ENCODE data around the gene SRGAP3.

SRGAP3 gene

DNA sequence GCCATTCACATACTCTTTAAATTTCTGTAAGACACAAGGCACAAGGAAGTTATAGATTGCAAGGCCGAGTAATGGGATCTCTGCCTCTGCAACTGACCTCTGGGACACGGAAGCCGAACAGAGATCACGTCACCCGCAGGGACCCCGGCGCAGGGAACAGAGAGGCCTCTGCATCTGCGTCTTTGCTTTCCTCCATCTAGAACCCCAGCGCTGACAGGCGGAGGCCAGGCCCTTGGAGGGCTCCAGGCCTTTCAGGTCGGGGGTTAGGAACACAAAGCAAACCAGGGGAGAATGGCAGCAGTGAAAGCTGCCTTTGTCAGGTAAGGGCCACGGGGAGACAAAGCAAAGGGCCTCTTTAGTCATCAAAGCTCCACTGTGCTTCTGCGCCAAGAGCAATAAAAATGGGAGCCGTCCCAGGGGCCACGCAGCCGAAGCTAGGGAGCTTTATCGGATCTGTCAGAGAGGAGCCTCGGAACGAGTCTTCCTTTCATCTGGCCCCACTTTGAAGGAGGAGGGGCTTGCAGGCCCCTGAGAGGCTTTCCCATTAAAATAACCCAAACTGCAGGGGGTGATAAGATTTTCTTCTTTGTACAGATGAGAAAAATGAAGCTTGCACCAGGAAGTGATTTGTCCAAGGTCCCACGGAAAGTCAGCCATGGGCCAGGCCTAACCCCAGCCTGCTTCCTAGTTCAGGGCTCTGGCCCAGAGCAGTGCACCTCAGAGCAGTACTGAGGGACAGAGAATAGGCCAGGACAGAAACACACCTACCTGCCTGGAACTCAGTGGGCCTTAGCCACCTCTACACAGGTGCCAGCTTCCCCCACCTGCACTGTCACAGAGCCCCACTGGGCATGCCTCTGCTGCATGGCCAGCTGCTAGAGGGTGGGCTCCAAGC, 201.7 kb downstream of the SRGAP3 start:
- ATAC-seq: no peak
- DNase-seq: no peak

DNA sequence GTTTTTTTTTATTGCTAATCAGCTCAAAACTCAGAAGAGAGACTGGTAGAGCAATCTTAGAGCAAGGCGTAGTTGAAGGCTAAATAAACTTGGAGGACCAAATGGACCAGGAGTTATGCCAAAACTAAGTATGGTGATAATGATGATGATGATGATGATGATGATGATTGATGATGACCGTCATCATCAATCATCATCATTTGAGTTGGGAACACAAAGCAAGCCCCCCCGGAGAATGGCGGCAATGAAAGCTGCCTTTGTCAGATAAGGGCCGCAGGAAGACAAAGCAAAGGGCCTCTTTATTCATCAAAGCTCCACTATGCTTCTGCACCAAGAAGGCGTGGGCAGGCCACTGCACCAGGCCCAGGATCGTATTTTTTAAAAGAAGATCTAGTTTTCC, 204.1 kb downstream of the SRGAP3 start:
- ATAC-seq (no peak), DNase-seq (no peak)

DNA sequence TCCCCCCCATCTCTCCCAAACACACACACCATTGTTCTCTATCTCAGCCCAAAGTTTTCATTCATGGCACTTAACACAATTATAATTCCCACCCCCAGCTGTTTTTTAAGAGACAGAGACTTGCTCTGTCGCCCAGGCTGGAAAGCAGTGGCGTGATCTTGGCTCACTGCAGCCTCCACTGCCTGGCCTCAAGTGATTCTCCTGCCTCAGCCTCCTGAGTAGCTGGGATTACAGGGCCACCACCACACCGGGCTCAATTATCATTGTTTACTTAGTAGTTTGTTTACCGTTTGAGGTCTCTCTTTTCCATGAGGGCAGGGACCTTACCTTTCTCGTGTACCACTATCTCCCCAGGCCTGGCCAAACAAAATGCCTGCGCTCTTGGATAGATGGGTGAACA, 206.4 kb downstream of the SRGAP3 start:
- no peak for ATAC-seq

DNA sequence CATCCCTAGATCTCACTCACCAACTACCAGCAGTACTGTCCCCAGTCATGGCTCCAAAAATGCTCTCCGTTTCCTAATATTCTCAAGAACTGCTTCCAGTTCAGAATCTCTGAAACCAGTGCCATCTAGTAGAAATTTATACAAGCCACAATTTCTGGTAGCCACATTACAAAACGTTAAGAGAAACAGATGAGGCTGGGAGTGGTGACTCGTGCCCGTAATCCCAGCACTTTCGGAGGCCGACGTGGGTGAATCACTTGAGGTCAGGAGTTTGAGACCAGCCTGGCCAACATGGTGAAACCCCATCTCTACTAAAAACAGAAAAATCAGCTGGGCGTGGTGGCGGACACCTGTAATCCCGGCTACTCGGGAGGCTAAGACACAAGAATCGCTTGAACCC, 207.8 kb downstream of the SRGAP3 start:
- DNase-seq (no peak), ATAC-seq (no peak)

More for the DNA sequence above, 206.4 kb downstream of the SRGAP3 start:
- no peak for DNase-seq

DNA sequence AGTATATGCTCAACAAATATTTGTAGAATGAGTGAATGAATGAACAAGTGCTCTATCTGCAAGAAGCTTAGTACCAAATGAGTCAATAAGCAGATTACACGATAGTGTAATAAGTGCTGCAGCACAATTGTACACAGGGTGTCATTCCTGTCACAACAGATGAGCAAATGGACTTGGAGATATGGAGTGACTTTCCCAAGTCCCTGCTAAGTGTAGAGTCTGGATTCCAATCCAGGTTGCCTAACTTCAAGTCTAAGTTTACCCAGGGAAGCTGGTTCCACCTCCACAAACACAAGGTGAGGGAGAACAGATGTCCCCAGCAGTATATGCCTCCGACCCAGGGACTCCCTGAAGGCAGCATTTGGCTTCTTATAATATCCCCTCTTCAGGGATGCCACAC, 208.4 kb downstream of the SRGAP3 start:
- no peak for ATAC-seq
- DNase-seq: no peak

DNA sequence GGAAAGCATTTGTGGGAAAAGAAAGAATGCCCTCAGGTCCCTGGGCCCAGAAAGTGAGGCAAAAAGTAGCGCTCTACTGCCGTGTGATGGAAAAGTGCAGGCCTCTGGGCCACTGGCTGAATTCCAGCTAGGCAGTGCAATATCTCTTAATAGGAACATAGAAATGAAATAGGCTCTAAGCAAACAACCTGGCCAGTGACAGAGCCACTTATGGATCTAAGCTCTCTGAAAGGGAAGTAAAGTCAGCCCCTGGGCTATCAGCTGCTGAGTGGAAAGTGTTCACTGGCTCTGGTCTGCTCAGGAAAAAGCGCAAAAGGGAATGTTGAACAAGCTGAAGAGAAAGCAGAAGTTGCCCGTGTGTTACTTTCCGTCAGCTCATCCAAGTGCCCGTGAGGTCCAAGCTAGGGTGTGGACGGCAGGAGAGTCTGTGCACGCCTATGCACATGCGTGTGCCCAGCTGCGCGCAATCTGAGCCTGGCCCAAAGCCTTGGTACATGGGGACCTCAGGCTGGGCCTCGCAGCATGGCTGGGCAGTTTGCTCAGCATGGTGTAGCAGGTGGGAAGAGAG, 212.2 kb downstream of the SRGAP3 start:
- no peak for ATAC-seq

DNA sequence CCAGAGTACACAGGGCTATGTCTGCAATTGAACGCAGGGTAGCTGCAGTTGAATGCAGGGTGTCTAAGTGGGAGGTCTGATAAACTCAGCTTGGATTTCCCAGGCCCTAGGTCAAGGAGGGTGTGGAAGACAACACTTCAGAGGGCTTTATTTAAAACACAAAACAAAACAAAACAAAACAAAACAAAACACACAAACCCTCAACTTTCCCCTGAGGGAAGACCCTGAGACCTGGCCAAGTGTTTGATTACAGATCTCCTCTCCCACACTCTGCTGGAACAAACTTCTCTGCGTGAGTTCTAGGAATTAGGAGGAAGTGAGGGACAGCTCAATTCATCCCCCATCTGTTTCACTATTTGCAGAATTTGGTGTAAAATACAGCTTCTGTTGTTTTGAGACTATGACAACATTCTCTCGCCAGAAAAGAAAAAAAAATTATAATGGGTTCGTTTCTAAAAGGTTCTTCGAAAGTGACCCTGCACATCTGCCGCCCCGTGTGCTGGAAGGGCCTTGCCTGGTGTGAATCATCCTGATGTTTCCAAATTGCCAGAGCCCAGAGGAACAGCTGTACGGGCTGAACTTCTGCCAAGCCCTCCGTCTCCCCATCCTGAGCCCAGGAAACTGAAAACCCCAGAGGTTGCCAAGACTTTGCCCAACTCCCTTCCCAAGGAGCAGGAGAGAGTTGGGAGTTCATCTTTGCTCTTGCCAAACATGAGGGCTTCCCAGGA, 212.9 kb downstream of the SRGAP3 start:
- ATAC-seq (no peak), DNase-seq (no peak)

More for the DNA sequence above, 212.2 kb downstream of the SRGAP3 start:
- DNase-seq: no peak

DNA sequence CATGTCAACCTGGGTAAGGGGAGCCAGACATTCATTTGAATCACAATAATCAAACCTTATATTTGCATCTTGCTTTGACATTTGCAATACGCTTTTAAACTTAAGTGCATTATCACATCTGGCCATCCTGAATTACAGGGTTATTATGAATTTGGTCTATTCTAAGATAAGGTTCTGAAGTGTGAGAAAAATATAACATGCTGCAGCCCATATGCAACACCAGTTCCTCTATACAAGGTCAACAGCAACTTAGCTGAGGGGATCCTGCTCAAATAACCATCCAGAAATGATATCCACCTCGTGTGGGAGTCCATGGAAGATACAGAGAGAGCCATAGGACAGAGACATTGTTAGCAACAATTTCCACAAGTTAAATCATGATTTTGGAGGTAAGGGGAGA, 213.5 kb downstream of the SRGAP3 start:
- no peak for ATAC-seq
- no peak for DNase-seq

DNA sequence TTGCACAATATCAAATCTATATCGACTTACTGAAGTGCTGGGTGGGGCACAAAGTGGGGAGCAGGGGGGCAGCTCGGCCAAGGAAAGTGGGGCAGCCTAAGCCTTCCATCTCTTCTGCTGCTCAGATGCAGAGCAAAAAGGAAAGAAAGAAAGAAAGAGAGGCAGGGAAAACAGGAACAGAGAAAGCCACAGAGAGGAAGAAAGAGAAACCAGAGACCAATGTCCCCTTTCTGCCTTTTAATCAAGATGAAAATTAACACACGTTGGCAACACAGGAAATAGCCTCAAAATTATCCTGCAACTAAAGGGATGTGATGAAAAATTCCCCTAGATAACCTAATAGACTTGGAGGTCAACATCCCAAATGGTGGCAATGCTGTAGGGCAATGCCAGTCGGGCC, 214.0 kb downstream of the SRGAP3 start:
- DNase-seq: no peak
- no peak for ATAC-seq

DNA sequence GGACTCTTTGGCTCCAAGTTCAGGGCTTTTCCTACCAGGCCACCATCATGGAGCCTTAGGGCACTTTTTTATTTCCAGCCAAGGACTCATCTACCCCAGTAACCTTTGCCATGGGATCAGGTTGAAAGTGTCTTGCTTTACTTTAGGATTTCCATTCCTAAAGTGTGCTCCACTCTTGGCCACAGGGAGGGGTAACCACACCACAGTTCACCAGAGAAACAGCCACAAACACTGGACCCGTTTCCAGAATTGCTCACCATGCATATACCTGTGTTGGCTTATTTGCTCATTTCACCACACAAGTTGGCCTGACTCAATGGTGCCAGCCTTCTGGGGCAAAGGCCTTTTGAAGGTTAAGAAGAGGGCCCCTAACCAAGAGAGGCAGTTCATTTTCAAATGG, 215.6 kb downstream of the SRGAP3 start:
- ATAC-seq (no peak), DNase-seq (no peak)

DNA sequence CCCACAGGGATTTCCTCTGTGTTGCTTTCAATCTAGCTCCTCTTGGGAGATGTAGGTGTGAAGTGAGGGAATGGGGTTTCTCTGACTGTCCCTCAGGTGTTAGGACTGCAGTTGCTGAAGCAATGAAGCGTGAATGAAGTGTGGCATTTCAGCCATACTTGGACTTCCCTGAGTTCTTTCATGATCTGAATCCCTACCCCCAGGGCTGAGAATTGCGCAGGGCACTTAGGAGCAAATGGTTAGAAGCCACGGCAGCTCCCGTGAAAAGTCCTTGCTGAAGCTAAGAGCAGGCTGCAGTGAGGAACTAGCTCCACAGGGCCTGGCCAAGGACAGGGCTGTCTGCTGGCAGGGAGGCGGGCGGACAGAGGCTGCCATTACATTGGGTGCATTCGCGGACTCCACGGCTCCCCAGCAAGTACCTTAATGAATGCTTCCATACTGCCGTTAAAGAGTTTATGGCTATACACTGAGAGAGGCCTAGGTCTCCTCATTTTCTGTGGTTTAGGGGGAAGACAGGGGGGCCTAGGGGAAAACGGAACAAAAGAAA, 217.1 kb downstream of the SRGAP3 start:
- ATAC-seq: no peak
- DNase-seq: no peak

DNA sequence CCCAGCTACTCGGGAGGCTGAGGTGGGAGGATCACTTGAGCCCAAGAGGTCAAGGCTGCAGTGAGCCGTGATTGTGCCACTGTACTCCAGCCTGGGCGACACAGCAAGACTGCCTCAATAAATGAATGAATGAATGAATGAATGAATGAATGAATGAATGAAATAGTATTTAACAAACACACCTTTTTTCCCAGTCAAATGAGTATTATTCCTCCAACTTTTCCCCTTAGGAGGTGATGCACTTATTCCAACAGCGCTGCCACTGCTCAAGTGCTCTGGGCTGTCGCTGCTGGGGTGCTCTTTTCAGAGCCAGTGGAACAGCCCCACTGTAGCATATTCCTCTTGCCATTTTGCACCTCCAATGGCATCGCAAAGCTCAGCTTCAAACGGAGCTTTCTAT, 219.4 kb downstream of the SRGAP3 start:
- ATAC-seq (no peak), DNase-seq (no peak)

DNA sequence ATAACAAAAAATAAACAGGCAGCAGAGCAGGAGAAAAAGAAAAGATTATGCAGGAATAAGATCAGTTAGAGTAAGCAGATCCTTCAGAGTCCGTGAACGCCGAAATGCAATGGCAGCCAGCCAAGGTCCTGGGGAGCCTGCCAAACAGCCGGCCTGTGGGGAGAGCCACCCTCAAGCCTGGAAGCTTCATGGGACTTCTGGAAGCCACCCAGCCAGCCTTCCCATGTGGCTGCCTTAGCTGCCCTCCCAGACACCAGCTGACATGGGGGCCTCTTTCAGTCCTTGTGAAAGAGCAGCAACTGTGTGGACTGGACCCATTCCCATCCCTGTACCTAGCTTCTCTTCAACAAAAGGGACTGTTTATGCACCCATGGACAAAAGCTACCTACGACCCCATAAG, 221.3 kb downstream of the SRGAP3 start:
- no peak for ATAC-seq
- no peak for DNase-seq

DNA sequence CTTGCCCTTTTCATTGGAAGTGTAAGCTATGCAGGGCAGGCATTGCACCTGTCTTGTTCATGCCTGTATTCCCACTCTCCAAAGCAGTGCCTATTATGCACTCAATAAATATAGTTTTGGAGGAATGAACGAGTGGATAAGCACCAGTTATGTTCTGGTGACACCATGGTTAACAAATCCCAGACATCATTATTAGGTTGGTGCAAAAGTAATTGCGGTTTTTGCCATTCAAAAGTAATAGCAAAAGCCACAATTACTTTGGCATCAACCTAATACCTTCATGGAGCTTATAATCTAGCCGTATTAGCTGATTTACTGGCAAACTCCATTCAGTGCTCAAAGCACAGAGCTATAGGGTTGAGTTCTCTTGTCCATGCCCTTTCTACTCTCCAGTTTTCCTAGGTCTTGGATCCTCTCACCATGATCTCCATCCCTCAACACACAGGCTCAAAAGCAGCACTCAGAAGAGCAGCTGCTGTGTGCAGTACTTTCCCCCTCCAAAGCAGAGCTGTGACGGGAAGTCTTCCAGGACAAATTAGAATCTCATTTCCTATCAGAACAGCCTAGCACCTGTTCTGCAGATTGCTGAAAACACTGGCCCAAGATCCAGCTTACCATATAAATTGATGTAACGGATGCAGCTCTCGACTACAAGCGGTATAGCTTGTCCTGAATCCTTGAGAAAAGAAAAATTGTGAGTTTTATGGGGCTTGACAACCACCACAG, 223.0 kb downstream of the SRGAP3 start:
- DNase-seq: no peak
- no peak for ATAC-seq

DNA sequence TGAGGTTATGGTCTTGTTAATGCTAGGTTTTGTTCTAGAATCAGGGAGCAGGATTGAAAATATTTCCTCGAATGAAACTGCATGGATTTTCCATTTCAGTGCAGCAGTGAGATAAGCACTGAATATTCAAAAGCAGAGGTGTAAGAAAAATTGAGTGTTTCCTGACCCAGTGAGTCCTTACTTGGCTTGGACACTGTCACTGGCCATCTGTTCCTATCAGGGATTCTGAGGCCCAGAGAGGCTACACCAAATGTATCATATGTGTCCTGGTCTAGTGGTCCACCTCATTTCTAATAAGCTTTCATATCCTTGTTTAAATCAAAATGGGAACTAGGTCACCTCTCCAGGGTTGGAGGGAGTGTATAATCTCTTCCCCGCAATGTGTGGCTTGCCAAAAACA, 225.1 kb downstream of the SRGAP3 start:
- DNase-seq: no peak
- no peak for ATAC-seq

DNA sequence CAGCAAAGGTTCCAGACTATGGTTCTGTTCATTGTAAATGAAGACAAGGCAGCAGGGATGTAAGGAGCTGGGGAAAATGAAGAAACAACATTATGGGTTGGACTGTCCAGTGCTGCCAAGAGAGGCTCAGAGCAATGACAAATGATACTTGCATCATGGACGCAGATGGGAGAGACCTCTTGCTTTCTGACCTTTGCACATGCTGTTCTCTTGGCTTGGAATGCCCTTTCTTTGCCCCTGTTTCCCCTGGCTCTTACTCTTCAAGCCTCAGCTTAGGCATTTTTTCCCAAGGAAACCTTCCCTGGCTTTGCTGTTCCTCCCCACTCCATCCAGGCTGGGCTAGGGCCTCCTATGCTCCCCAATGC, 226.2 kb downstream of the SRGAP3 start:
- no peak for ATAC-seq
- no peak for DNase-seq

DNA sequence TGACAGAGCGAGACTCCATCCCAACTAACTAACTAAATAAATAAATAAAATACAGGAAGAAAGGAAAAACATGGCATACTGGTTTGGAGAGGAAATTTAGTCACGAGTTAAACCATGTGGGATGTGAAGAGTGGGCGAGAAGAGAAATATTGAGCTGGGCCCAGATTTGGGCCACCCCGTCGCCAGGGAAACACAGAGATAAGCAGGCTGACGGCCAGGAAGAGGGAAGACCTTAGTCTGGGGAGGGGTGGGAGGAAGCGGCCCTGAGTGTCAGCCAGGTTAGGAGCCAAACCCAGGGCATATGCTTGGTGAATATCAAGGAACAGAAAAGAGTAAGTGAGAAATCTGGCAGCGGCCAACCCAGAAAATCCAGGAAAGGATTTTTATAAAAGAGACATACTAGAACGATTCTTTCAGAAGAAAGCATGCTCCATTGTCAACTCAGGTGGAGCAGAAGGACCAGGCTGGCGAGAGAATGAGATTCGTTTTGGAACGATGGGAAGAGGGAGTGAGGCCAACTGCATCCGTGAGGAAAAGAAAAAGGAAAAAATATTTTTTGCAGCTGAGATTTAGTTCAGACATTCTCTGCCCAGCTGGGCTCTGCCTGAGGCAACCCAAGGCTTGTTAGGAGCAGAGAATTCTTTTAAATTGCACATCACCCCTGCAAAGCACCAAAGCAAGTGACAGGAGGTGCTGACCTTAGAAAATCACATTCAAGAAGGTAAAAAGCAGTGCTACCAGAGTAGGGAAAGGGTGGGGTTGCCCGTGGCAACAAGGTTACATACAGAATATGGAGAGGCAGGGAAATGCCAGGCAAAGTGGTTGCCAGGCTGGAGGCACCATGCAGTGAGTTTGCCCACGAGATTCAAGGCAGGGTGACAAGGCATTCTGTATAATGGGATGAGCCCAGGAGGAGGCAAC, 226.9 kb downstream of the SRGAP3 start:
- no peak for DNase-seq
- no peak for ATAC-seq

DNA sequence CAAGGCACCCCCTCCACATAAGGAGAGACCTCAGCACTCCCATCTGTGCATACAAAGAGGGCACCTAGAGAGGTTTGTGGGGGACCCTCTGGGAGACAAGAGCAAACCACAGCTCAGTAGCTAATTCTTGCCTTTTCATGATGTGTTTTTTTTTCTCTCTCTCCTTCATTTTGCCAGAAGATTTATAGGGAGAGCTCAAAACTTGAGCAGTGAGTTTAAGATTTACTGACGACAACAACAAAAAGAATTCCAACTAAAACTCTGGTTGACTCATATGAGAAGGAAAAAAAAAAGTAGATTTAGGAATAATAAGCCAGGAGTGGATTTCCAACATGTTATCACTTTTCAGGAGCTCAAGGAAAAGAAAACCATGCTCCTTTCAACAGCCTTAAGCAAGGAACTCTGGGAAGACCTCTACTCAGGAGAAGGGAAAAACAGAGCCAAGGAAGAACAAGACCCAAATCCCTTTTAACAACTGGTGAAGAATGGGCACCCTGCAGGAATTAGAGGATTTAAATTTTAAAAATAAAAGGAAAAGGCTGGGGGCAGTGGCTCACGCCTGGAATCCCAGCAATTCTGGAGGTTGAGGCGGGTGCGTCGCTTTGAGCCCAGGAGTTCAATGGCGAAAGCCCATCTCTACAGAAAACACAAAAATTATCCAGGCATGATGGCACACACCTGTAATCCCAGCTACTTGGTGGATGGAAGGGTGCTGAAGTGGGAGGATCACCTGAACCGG, 228.0 kb downstream of the SRGAP3 start:
- no peak for ATAC-seq

DNA sequence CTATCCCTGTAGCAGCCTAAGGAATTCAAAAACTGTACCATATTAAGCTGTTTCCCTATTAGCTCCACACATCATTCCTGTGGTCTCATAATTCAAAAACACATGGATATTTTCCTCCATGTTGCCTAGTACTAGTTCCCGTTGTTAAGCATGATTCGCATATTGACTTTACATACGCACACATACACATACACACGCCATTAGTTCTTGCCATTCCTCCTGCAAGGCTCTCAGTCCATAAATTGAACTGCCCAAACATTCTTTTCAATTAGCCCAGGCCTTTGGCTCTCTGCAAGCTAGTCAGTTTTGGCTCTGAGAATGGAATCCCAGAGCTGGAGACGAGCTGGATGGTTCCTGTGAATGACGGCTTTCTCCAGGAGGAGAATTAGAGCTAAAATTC, 229.0 kb downstream of the SRGAP3 start:
- ATAC-seq: no peak

More for the DNA sequence above, 228.0 kb downstream of the SRGAP3 start:
- DNase-seq: no peak

DNA sequence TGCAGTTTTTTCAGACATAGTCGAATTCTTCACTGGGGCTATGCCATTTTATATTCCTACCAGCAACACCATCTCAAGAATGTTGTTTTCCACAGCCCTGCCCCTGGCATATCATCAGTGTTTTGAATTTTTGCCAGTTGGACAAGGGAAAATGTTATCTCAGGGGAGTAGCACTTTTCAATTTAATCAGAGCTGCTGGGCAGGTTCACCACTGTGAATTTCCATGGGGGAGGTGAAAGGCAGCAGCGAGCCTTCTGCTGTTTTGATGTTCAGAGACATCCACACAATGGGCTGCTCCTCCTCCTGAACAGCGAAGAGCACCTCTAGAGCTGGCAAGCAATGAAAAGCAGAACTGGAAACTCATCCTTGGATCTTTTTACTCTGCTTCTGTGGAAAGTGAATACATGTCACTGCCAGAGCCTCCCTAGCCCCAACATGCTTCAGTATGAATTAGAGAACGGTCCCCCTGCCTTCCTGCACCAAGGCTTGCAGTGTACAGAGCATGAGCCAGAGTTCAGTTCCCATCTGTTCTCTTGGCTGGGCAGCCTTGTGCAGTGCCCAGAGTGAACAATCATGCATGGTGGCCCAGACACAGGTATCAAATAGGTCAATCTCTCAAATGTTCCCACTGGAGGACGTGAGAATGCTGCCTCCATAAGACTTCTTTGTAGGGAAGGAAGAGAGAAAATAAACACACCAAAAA, 230.0 kb downstream of the SRGAP3 start:
- ATAC-seq: no peak
- no peak for DNase-seq

More for the DNA sequence above, 229.0 kb downstream of the SRGAP3 start:
- no peak for DNase-seq

All from stimulated activated naive CD8-positive, alpha-beta T cell treated with anti-CD3 and anti-CD28 coated beads, Interleukin-15, Interleukin-2, amounts not matched to agents 100 U/mL and 50 U/mL, for 24 hours (primary cell).